Stimulated activated naive CD4-positive, alpha-beta T cell (primary cell): ENCODE results near the gene RHO.
"Not testable (repeated sequence)": the region's sequence is repeated elsewhere in the genome, so short reads cannot be mapped to it uniquely, and the experiment has no call there.

ENCODE experiments used
- DNase-seq, 6 experiments: peaks; one replicate each; lab custom pipeline; 2025; lab: John Stamatoyannopoulos, UW

The RHO gene

DNA sequence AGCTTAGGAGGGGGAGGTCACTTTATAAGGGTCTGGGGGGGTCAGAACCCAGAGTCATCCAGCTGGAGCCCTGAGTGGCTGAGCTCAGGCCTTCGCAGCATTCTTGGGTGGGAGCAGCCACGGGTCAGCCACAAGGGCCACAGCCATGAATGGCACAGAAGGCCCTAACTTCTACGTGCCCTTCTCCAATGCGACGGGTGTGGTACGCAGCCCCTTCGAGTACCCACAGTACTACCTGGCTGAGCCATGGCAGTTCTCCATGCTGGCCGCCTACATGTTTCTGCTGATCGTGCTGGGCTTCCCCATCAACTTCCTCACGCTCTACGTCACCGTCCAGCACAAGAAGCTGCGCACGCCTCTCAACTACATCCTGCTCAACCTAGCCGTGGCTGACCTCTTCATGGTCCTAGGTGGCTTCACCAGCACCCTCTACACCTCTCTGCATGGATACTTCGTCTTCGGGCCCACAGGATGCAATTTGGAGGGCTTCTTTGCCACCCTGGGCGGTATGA lies at the start of gene RHO:
Gene RHO (plus strand): TSS at position 51 of the 512 bp plus-strand sequence. CDS start 95 bp downstream, at position 146.
- DNase-seq, result no peak

GRCh38 chr3:129481225-129481765 lies 47.1 kb upstream of the RHO start:
- DNase-seq, result peak in 1 of 6 experiments; percentile 1

GRCh38 chr3:129481766-129482332 lies 46.6 kb upstream of the RHO start:
- DNase-seq, result peak; percentile 25 to 84 (median 69)

DNA sequence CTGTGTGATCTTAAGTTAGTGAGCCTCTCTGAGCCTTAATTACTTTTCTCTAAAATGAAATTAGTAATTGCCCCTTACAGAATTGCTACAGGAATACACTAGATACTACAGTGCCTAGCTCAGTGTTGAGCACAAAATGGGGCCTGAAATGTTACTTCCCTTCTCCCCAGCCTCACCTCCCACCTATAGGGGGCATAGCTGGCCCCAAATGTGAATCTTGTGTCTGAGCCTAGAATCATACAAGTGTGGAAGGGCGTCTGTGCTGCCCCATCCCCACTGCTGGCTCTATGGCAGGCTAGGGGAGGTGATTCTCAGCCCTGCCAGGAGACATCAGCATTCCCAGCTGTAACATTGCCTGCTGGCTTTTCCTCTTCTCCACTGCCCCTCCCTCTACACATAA lies 45.7 kb upstream of the RHO start:
- DNase-seq, result no peak

DNA sequence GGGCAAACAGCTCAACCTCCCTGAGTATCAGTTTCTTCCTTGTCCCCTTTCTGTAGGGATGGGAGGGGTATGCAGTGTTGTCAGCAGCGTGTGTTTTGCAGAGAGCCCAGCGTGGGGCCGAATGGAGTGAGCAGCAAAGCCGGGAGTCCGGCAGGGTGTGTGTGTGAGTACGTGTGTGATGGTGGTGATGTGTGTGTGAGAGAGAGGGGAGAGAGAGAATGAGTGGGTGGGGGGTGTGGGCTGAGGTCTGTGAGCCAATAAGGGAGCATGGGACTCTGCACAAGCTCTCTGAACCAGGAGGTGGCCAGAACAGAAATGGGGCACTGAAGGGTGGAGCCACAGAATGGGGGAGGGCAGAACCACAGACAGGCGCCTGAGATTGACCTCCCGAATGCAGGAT lies 44.6 kb upstream of the RHO start:
- DNase-seq, result no peak

GRCh38 chr3:129485146-129485545 lies 43.3 kb upstream of the RHO start:
- not testable (repeated sequence) for DNase-seq

DNA sequence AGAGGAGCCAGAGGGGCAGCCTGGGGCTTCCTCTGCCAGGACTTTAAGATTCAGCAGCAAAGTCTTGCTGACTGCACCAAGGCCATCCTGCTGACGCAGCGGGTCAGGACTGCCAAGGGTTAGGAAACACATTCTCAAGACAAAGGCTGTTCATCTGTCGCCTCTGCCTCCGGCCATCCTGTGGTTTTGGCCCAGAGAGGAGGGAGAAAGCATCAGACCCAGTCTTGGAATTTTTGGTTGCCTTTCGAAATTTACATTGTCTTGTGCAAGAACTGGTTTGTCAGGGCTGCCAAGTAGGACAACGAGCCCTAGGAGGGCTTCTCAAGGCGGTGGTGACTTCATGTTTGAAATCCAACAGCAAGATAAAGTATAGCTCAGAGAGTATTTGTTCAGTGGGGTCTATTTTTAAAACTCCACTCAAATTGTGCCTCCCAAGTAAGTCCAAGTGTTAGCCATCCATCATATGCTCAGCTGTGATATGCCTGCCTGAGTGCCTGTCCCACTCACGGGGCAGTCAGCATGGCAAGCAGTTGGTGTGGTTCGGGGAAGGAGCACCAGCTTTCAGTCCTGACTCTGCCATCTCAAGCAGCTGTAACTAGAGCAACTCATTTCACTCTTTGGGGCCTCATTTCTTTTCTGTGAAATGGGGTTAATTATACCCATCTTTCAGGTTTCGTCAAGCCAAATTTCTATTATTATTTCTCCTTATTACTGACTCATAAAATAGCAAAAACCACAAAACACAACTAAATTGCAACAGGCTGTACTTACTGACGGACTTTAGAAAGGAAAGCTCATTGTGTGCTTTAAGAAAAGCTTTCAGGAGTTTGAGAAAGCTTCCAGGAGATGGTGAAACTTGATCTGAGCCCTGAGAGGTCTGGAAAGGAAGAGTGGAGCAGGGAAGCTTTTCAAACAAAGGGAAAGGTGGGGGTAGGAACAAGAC lies 42.4 kb upstream of the RHO start:
- no peak for DNase-seq

DNA sequence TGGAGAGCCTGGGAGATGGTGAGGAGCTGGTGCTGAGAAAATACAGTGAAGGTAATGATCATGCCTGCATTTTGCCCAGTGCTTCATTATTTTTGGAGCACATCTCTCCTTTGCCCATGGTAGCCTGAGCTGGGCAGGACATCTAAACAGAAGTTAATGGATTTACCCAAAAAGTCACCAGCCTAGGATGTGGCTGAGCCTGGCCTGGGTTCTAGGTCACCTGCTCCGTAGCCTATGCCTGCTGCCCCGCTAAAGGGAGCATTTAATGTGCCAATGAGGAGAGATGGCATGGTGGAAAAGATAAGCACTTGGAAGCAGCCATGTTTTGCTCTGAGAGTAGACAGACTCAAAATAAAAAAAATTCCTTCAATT lies 41.8 kb upstream of the RHO start:
- DNase-seq, result no peak

DNA sequence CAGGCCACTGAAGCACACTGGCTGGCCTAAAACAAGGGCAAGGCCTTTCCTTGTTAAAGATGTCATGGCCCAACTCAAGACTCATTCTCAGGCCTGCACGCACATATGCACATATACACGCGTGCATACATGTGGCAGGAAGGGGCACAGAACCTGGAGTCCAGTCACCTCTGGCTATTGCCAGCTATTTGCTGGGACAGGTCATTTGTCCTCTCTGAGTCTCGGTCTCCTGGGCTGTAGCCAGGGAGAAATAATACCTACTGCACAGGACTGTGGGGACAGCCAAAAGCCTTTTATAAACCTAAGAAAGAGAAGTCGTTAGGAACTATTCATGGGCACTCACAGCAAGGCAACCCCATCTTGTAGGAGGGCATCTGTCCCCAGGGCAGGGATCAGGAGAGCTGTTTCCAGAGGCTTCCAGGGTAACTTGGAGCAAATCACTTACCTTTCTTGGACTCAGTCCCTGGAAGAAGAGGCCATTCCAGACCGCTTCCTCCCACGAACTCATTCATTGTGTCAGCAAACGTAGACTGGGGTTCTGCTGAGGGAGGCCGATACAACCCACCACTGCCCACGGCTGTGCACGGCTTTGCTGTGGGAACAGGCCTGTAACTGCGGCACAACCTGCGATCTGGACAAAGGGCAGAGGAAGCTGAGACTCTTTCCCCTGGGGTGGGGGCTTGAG lies 41.1 kb upstream of the RHO start:
- no peak for DNase-seq

DNA sequence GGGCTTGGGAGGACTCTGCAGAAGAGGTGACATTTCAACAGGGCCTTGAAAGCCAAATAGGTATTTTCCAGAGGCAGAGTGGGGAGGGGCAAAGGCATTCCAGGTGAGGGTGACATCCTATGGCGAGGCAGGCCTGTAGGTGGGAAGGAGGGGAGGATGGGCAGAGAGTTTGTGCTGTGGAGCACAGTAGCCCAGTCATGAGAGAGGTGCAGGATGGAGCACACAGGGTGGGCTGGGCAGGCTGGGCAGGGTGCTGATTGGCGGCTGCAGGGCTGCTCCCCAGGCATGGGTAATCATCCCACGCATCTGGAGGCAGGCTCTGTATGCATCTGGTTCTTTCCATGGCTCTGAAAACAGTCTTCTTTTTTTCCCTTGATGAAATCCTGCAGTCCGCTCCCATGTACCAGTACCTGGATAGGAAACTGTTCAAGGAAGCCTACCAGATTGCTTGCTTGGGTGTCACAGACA lies 40.5 kb upstream of the RHO start:
- DNase-seq, result not testable (repeated sequence)

- not testable (repeated sequence) for DNase-seq
Measured at GRCh38 chr3:129489258-129489657, 39.2 kb upstream of the RHO start.

GRCh38 chr3:129490273-129490675 lies 38.2 kb upstream of the RHO start:
- DNase-seq, result peak in 5 of 6 experiments; percentile 3 to 51 (median 12)

- DNase-seq, result not testable (repeated sequence)
Measured at GRCh38 chr3:129491077-129491476, 37.4 kb upstream of the RHO start.

- DNase-seq, result no peak
Measured at GRCh38 chr3:129491794-129492193, 36.6 kb upstream of the RHO start.

- DNase-seq, result no peak
Measured at GRCh38 chr3:129492691-129493090, 35.7 kb upstream of the RHO start.

DNA sequence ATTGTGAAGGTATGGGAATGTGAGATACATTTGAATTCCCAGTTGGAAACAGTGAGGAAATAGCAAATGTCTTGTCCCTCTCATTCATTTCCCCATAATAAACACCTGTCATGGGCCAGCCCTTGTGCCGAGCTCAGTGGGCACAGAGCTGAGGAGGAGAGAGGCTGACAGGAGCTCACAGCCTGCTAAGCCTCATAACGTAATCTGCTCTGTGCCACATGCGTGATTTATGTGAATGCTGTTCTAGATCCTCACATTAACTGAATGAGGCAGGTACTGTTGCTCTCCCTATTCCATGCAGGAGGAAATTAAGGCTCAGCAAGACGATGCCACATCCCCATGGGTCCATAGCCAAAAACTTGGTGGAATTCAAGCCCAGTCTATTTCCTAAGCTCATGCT lies 35.2 kb upstream of the RHO start:
- DNase-seq, result no peak

DNA sequence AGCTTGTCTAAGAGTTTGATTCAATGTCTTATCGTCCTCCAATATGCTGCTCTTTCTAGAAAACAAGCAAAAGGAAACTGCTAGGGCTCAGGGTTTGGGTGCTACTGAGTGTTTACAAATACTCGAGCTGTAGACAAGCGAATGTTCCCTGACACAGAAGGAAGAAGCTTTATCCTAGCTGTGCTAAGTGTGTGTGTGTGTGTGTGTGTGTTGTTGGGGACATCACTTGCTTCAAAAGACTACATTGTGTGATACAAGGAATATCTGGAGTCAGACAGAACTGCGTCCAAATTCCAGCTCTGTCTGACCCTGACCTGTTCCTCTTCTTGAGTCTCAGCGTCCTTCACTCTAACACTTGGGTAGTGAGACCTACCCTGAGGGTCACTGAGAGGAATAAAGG lies 33.9 kb upstream of the RHO start:
- DNase-seq, result not testable (repeated sequence)

DNA sequence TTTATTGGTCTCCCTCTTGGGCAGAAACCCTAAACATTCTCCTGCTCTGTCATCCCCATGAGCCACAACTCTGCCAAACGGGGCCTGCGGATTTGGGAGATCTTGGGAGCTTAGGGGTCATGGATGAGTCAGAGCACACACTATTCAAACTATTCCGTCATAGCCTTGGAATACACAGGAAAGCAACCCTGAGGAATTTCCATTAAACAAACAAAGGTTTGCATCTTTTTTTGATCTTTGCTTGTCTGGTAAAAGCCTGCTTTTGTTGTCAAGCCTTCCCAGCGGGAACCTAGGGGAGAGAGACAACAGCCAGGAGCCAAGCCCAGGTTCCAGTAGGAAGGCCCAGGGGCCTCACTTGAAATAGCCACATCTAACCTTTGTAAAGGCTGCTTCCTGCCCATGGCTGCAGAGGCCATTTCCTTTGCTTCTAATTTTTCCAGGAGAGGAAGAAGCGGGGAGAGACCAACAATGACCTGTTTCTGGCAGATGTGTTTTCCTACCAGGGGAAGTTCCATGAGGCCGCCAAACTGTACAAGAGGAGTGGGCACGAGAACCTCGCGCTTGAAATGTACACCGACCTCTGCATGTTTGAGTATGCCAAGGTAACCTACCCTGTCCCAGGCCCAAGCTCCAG lies 33.3 kb upstream of the RHO start:
- not testable (repeated sequence) for DNase-seq

GRCh38 chr3:129497876-129498275 lies 30.6 kb upstream of the RHO start:
- DNase-seq, result not testable (repeated sequence)

DNA sequence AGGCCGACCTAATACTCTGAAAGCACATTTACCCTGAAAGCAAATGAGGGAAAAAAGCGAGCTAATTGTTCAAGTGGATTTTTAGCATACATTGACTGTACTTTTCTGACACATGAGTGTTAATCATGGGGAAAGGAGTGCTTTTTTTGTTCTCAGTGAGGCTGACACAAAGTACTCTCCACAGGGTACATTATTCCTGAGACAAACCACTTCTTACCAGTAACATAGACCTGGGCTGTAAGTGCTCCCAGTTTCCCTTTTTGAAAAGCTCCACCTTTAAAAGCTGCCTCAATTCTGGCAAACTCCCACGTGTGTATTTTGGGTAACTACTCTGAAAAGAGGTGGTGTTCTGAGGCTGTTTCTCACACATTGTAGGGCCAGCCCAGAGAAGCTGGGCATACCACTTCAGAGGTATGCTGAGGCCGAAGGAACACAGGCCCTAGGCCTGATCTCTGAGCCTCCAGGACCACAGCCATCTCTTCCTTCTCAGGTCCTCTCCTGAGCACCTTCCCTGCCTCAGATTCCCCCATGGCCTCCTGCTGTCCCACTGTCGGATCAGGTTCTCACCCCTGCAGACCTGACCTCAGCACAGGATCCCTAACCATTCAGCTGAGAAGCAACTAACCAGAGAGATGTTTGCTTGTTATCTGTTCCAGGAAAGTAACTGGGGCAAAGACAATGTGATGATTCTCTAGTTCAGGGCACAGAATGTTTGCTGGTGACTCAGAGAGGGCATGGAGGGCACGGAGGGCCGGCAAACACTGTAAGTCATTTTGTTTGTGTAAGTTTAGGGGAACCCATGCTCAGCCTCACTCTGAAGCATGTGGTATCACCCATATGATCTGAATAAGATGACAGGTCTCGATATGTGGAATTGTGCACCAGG lies 29.6 kb upstream of the RHO start:
- DNase-seq, result not testable (repeated sequence)
